H1 (cell line): ENCODE data around the gene HMCN1. TPM values are rescaled to one million over a fixed set of nuclear protein-coding genes. Genes with fewer than 3 reads are reported as not detected.

Source experiments
- CTCF ChIA-PET: fragments of 300-600 bp; sonication (Branson Sonifier 250); formaldehyde crosslinking; loops from one replicate; lab custom pipeline; 2021; ENCODE audit not compliant: partially characterized antibody; lab: Charles Lee
- POLR2A ChIA-PET: fragments of 300-600 bp; sonication (Branson Sonifier 250); formaldehyde crosslinking; loops from one replicate; lab custom pipeline; 2021; ENCODE audit warnings: inconsistent platforms; ENCODE audit not compliant: partially characterized antibody; lab: Charles Lee
- DNase-seq, 2 experiments: peaks; one replicate each; pipeline versions ENCODE4 v3.0.0 to v3.0.0-alpha.2; 2010 to 2022; ENCODE audit warnings: low spot score in 2 of 2, low read depth in 1 of 2, mixed read lengths in 1 of 2
- FAIRE-seq: peaks from 2 replicates; lab custom pipeline; 2011; peaks lifted over from hg19 to GRCh38; lab: Jason Lieb, UNC
- H2AFZ ChIP-seq: 2 replicates; pipeline ENCODE4 v1.8.1; 2012; ENCODE audit warnings: low read length, inconsistent platforms
- H2AK5ac ChIP-seq: 2 replicates; pipeline ENCODE4 v1.6.1; 2013; ENCODE audit warnings: low read depth, low read length
- H2BK120ac ChIP-seq: replicated peaks from 2 replicates; pipeline ENCODE3; 2013; ENCODE audit warnings: low read depth, low read length, inconsistent platforms
- H2BK12ac ChIP-seq: 2 replicates; pipeline ENCODE4 v1.6.1; 2013; ENCODE audit warnings: low read depth, low read length
- H2BK15ac ChIP-seq: 2 replicates; pipeline ENCODE4 v1.6.1; 2013; ENCODE audit warnings: low read length
- H2BK20ac ChIP-seq: 2 replicates; pipeline ENCODE4 v1.6.1; 2013; ENCODE audit warnings: low read length
- H2BK5ac ChIP-seq: 2 replicates; pipeline ENCODE4 v1.6.1; 2013; ENCODE audit warnings: low read depth, low read length
- H3K14ac ChIP-seq: 2 replicates; pipeline ENCODE4 v1.6.1; 2013; ENCODE audit warnings: inconsistent platforms; ENCODE audit not compliant: insufficient read length
- H3K18ac ChIP-seq: 2 replicates; pipeline ENCODE4 v1.6.1; 2013; ENCODE audit warnings: low read length; ENCODE audit errors: extremely low read depth
- H3K23ac ChIP-seq: 2 replicates; pipeline ENCODE4 v1.6.1; 2013; ENCODE audit warnings: inconsistent platforms; ENCODE audit not compliant: insufficient read length
- H3K23me2 ChIP-seq: 2 replicates; pipeline ENCODE4 v1.6.1; 2013; ENCODE audit warnings: low read depth, low read length
- H3K27ac ChIP-seq: 2 replicates; pipeline ENCODE4 v1.6.1; 2011; ENCODE audit warnings: low read depth, low read length, inconsistent platforms
- H3K27me3 ChIP-seq, 4 experiments: replicated peaks in 1 of 4; 1 replicate in 1 of 4; 2 replicates in 3 of 4; pipeline versions ENCODE4 v1.6.1 to v1.8.1; 2011 to 2013; ENCODE audit warnings: low read length in 3 of 4, mild to moderate bottlenecking in 3 of 4, inconsistent platforms in 2 of 4, mixed read lengths in 2 of 4, moderate library complexity in 1 of 4; ENCODE audit not compliant: control insufficient read depth in 3 of 4, insufficient read depth in 3 of 4; ENCODE audit errors: extremely low read depth in 1 of 4
- H3K36me3 ChIP-seq, 4 experiments: 2 replicates each; pipeline versions ENCODE4 v1.6.1 to v1.8.1; 2011 to 2013; ENCODE audit warnings: mild to moderate bottlenecking in 4 of 4, low read length in 3 of 4, moderate library complexity in 2 of 4, control low read depth in 1 of 4, inconsistent platforms in 1 of 4; ENCODE audit not compliant: insufficient read depth in 4 of 4, control insufficient read depth in 2 of 4
- H3K4ac ChIP-seq: replicated peaks from 2 replicates; pipeline ENCODE3; 2013; ENCODE audit warnings: low read length, low read depth, mixed read lengths, inconsistent platforms; ENCODE audit not compliant: insufficient read length
- H3K4me1 ChIP-seq, 4 experiments: replicated peaks in 1 of 4; 1 replicate in 1 of 4; 2 replicates in 3 of 4; pipeline versions ENCODE4 v1.6.1 to v1.8.1; 2011 to 2013; ENCODE audit warnings: low read length in 3 of 4, inconsistent platforms in 2 of 4, mixed read lengths in 1 of 4; ENCODE audit not compliant: insufficient read depth in 4 of 4, control insufficient read depth in 3 of 4
- H3K4me2 ChIP-seq, 2 experiments: 2 replicates each; pipeline versions ENCODE4 v1.6.1 to v1.8.1; 2011 to 2013; ENCODE audit warnings: low read depth in 2 of 2, low read length in 2 of 2, control low read depth in 1 of 2, inconsistent platforms in 1 of 2, mild to moderate bottlenecking in 1 of 2; ENCODE audit not compliant: insufficient read depth in 1 of 2
- H3K4me3 ChIP-seq, 4 experiments: fragments of 200-600, 300-600 bp in 1 of 4; sonication (generic), shearing (Covaris generic), sonication (Bioruptor Twin) in 1 of 4; 2 replicates each; pipeline versions ENCODE4 v1.5.1 to v1.8.1; 2011 to 2016; ENCODE audit warnings: low read length in 4 of 4, low read depth in 3 of 4, control low read depth in 2 of 4, inconsistent platforms in 2 of 4, mild to moderate bottlenecking in 2 of 4, mixed read lengths in 1 of 4, moderate library complexity in 1 of 4; ENCODE audit not compliant: insufficient read depth in 2 of 4; ENCODE audit errors: extremely low read depth in 1 of 4
- H3K56ac ChIP-seq: replicated peaks from 2 replicates; pipeline ENCODE3; 2013; ENCODE audit warnings: low read depth, mild to moderate bottlenecking, mixed read lengths, low read length, inconsistent platforms; ENCODE audit not compliant: insufficient read length
- H3K79me1 ChIP-seq: 2 replicates; pipeline ENCODE4 v1.6.1; 2013; ENCODE audit warnings: low read depth, low read length, control low read depth
- H3K79me2 ChIP-seq, 2 experiments: 2 replicates each; pipeline versions ENCODE4 v1.6.1 to v1.8.1; 2012 to 2013; ENCODE audit warnings: low read length in 2 of 2, mild to moderate bottlenecking in 2 of 2, inconsistent platforms in 1 of 2; ENCODE audit not compliant: insufficient read depth in 2 of 2, control insufficient read depth in 1 of 2
- H3K9ac ChIP-seq, 4 experiments: replicated peaks in 1 of 4; 1 replicate in 1 of 4; 2 replicates in 3 of 4; pipeline versions ENCODE4 v1.6.1 to v1.8.1; 2011 to 2013; ENCODE audit warnings: low read depth in 3 of 4, low read length in 3 of 4, control low read depth in 2 of 4, mild to moderate bottlenecking in 2 of 4, moderate library complexity in 2 of 4, inconsistent platforms in 1 of 4; ENCODE audit errors: extremely low read depth in 1 of 4
- H3K9me3 ChIP-seq, 2 experiments: 2 replicates each; pipeline versions ENCODE4 v1.6.1 to v1.8.1; 2012 to 2013; ENCODE audit warnings: mild to moderate bottlenecking in 2 of 2, moderate library complexity in 2 of 2, control low read depth in 1 of 2, inconsistent platforms in 1 of 2, low read depth in 1 of 2, low read length in 1 of 2, mixed read lengths in 1 of 2; ENCODE audit not compliant: insufficient read depth in 2 of 2
- H4K20me1 ChIP-seq, 2 experiments: replicated peaks in 1 of 2; 2 replicates each; pipeline versions ENCODE3 to v1.8.1; 2011 to 2013; ENCODE audit warnings: inconsistent platforms in 2 of 2, low read length in 2 of 2, mild to moderate bottlenecking in 1 of 2; ENCODE audit not compliant: insufficient read depth in 2 of 2, control insufficient read depth in 1 of 2
- H4K5ac ChIP-seq: 2 replicates; pipeline ENCODE4 v1.6.1; 2013; ENCODE audit warnings: low read length, low read depth, mixed read lengths, inconsistent platforms; ENCODE audit not compliant: insufficient read length
- H4K8ac ChIP-seq: 2 replicates; pipeline ENCODE4 v1.8.0; 2013; ENCODE audit warnings: mild to moderate bottlenecking, moderate library complexity, low read length, inconsistent platforms; ENCODE audit not compliant: insufficient read depth; ENCODE audit errors: extremely low read depth
- H4K91ac ChIP-seq: replicated peaks from 2 replicates; pipeline ENCODE3; 2013; ENCODE audit warnings: low read length, mixed read lengths, inconsistent platforms; ENCODE audit not compliant: insufficient read length
- ASH2L ChIP-seq: fragments of 200-600, 300-600 bp; sonication (generic); IDR thresholded peaks from one replicate; pipeline ENCODE4 v1.7.1; 2017; ENCODE audit warnings: low read length
- BCL11A ChIP-seq, 2 experiments: IDR thresholded peaks; one replicate each; pipeline ENCODE4 v1.6.1; 2011; ENCODE audit warnings: low read depth in 2 of 2, low read length in 2 of 2, mild to moderate bottlenecking in 2 of 2
- CBX8 ChIP-seq: fragments of 300-800, 300-1000 bp; sonication (generic); IDR thresholded peaks from 2 replicates; pipeline ENCODE4 v1.7.1; 2016; ENCODE audit warnings: low read depth, low read length, borderline replicate concordance
- CEBPB ChIP-seq: IDR thresholded peaks from 2 replicates; pipeline ENCODE4 v1.6.1; 2012; ENCODE audit warnings: low read depth, low read length
- WGBS, 2 experiments: shearing (Covaris generic) in 1 of 2; methylation state at CpG; one replicate each; pipeline versions ENCODE4 v1.1.6 to v1.1.7; 2013 to 2015; ENCODE audit warnings: low lambda C conversion rate in 2 of 2, mixed read lengths in 2 of 2, inconsistent platforms in 1 of 2, low coverage in 1 of 2, missing lambda C conversion rate in 1 of 2; ENCODE audit not compliant: insufficient replicate concordance in 2 of 2, insufficient coverage in 1 of 2, insufficient read length in 1 of 2; ENCODE audit errors: extremely low coverage in 1 of 2, missing lambda C conversion rate in 1 of 2; 5-methylcytosine and 5-hydroxymethylcytosine counted together
- polyA plus RNA-seq, 7 experiments: library from polyadenylated mRNA; depleted of rRNA in 3 of 7; stranded (reverse) in 5 of 7; unstranded in 2 of 7; fragments of >200 nt in 5 of 7; fragments of 200-250 nt in 2 of 7; gene quantifications; 1 replicate in 5 of 7; 2 replicates in 1 of 7; 4 replicates in 1 of 7; pipeline versions ENCODE4 v1.2.1 to v1.2.3, GENCODE V29; 2011 to 2013; ENCODE audit warnings: missing spikeins in 2 of 7, mixed read lengths in 2 of 7
- total RNA-seq: library from RNA; stranded (reverse); fragmentation: NEBNext Ultra II Directional; extraction: Animal tissue kit (Norgen Biotek cat#: 25700); gene quantifications from 2 replicates; pipeline ENCODE4 v1.2.1, GENCODE V29; 2021

The HMCN1 gene
- total and polyA plus RNA-seq, 2 of the 8 experiments (the other 6 are each of a cell fraction or from before 2014, with no cell fraction given): 13.8 to 14.6 TPM

GRCh38 chr1:186125035-186125434 is 390.8 kb downstream of the HMCN1 start:
- H3K4me3 ChIP-seq: no peak overlapping the region
- no peak overlapping the region for H3K4me2 ChIP-seq
- no peak overlapping the region for H3K4ac ChIP-seq
- no peak overlapping the region for H3K56ac ChIP-seq
- WGBS, 2 experiments: 91% methylated on average over 4 of the region's 4 CpGs; no CpG with 5 or more reads in 1 of the 2 experiments
- no peak overlapping the region for H4K91ac ChIP-seq
- no peak overlapping the region for H2BK20ac ChIP-seq
- DNase-seq (no peak), FAIRE-seq (no peak)
- no peak overlapping the region for H2BK15ac ChIP-seq
- no peak overlapping the region for H3K14ac ChIP-seq
- H3K36me3 ChIP-seq: no peaks in the 10 kb centered on the region; a peak in 1 of 8 replicates
- TF ChIP-seq CBX8: no peak
- TF ChIP-seq BCL11A (IDR thresholded peaks at IDR 0.05; ENCODE audit: low read depth in 2 of 2, low read length in 2 of 2): no peak
- peak; percentile 64; the same call in 1 of the 2 replicates for TF ChIP-seq CEBPB
- TF ChIP-seq ASH2L: no peak
- H2BK5ac ChIP-seq: no peak overlapping the region
- H3K79me1 ChIP-seq: no peaks in the 10 kb centered on the region
- no peak overlapping the region for H3K9ac ChIP-seq
- POLR2A ChIA-PET: no interaction called here
- no peak overlapping the region for H2BK120ac ChIP-seq
- no peak overlapping the region for H4K5ac ChIP-seq
- H3K27ac ChIP-seq: no peak overlapping the region
- H4K20me1 ChIP-seq: no peaks in the 10 kb centered on the region
- H3K18ac ChIP-seq: no peak overlapping the region
- no peaks in the 10 kb centered on the region for H3K79me2 ChIP-seq
- H2AK5ac ChIP-seq: no peak overlapping the region
- no peak overlapping the region for H2BK12ac ChIP-seq
- CTCF ChIA-PET: no interaction called here
- no peaks in the 10 kb centered on the region for H3K23me2 ChIP-seq
- no peak overlapping the region for H3K23ac ChIP-seq
- no peaks in the 10 kb centered on the region for H3K4me1 ChIP-seq
- no peaks in the 10 kb centered on the region for H3K9me3 ChIP-seq
- no peaks in the 10 kb centered on the region for H3K27me3 ChIP-seq
- no peak overlapping the region for H2AFZ ChIP-seq
- no peak overlapping the region for H4K8ac ChIP-seq
